GM21447 (cell line): Measurements from ENCODE around the gene BEST4.
"Not testable (repeated sequence)": the region's sequence is repeated elsewhere in the genome, so short reads cannot be mapped to it uniquely, and the experiment has no call there.

ENCODE experiments used
- ATAC-seq: cut with Tn5 transposase; IDR thresholded peaks from one replicate; pipeline ENCODE4 v1.9.1; 2021; ENCODE audit not compliant: unreplicated experiment

BEST4 gene

GRCh38 chr1:44819608-44820327 is 31.8 kb upstream of the BEST4 start:
- peak; percentile 81 for ATAC-seq

- peak; percentile 1 for ATAC-seq
Measured at GRCh38 chr1:44819196-44819607, 31.2 kb upstream of the BEST4 start.

- ATAC-seq, result no peak
Measured at GRCh38 chr1:44817771-44818495, 30.0 kb upstream of the BEST4 start.

- no peak for ATAC-seq
Measured at GRCh38 chr1:44817307-44817706, 29.3 kb upstream of the BEST4 start.

GRCh38 chr1:44815926-44816325 is 28.0 kb upstream of the BEST4 start:
- not testable (repeated sequence) for ATAC-seq

- ATAC-seq, result no peak
Measured at GRCh38 chr1:44812822-44813543, 25.0 kb upstream of the BEST4 start.

- ATAC-seq, result no peak
Measured at GRCh38 chr1:44811234-44811633, 23.3 kb upstream of the BEST4 start.

GRCh38 chr1:44810762-44811105 is 22.8 kb upstream of the BEST4 start:
- not testable (repeated sequence) for ATAC-seq

GRCh38 chr1:44810101-44810761 is 22.3 kb upstream of the BEST4 start:
- ATAC-seq, result no peak

GRCh38 chr1:44808938-44809917 is 21.3 kb upstream of the BEST4 start:
- ATAC-seq, result peak; percentile 43

GRCh38 chr1:44808063-44808937 is 20.3 kb upstream of the BEST4 start, which contains the start of gene BTBD19:
Gene BTBD19, plus strand, starts transcription at chr1:44808523. Its CDS starts 298 bp downstream, at chr1:44808821.
- peak; percentile 26 for ATAC-seq

- peak; percentile 41 for ATAC-seq
Measured at GRCh38 chr1:44807364-44808062, 19.5 kb upstream of the BEST4 start.

- ATAC-seq, result no peak
Measured at GRCh38 chr1:44806704-44807363, 18.9 kb upstream of the BEST4 start, which contains the start of gene DYNLT4. Gene DYNLT4, minus strand, starts transcription at chr1:44807351. Its CDS starts 683 bp downstream, at chr1:44806668.

GRCh38 chr1:44806025-44806703 is 18.2 kb upstream of the BEST4 start:
- no peak for ATAC-seq

- no peak for ATAC-seq
Measured at GRCh38 chr1:44805311-44806024, 17.5 kb upstream of the BEST4 start.

- ATAC-seq, result no peak
Measured at GRCh38 chr1:44803312-44804095, 15.5 kb upstream of the BEST4 start.
